ENCODE results near the gene NFATC3.

NFATC3 gene

DNA sequence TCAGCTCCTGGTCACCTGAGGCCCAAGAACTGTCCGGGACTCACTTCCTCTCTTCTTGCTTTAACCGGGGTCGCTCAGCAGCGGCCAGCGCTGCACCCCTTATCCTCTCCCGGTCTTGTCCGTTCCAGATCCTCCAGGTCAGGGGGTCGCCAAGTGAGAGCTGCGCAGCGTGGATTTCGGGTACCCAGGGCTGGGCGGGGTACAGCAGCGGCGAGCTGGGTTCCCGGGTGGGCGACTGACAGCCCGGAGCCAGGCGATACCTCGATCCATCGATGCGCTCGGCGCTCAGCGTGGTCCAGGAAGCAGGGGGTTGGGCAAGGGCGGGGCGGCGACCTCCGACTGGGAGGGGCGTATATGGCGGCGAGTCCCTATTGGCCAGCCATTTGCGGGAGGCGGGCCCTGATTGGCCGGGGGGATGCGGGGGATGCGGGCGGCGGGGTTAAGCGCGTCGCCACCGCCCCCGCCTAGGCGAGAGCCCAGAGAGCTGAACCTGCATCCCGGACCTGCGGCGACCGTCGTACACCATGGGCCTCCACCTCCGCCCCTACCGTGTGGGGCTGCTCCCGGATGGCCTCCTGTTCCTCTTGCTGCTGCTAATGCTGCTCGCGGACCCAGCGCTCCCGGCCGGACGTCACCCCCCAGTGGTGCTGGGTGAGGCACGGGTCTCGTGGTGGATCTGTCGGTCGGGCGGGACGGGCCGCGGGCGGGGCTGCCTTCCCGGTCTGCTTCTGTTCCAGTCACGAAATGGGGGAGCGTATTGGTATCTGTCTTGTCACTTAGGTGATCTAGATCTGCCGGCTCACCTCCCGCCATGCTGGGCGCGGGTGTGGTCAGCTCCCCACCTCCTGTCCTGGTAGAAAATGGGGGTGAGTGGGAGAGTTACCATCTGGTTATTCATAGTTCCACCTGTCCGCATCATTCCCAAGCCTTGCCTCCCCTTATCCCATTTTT lies 160.0 kb downstream of the NFATC3 start, which contains the start of gene PLA2G15:
Gene PLA2G15 (plus strand): TSS at position 471 of the 951 bp plus-strand sequence. CDS start 54 bp downstream, at position 525.
- DNase-seq (ENCODE audit: low read depth, low spot score): peak; percentile 99

DNA sequence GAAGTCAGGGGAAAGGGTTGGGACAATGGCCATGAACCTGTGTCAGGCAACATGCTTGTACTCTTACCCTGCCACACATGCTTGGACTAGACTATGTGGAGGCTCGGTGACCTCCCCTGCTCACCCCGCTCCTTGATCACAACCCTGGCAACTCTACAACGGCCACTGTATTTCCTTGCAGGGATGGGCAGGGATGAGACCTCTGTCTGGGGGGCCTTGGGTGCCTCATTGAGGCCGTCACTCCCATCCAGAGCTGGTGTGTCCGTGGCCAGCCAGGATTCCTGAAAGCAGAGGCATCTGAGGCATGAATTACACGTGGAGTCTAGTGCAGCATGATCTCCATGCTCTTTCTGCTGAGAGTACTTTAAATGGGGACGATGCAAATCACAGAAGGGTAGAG lies 161.0 kb downstream of the NFATC3 start:
- DNase-seq (ENCODE audit: low read depth, low spot score): no peak

DNA sequence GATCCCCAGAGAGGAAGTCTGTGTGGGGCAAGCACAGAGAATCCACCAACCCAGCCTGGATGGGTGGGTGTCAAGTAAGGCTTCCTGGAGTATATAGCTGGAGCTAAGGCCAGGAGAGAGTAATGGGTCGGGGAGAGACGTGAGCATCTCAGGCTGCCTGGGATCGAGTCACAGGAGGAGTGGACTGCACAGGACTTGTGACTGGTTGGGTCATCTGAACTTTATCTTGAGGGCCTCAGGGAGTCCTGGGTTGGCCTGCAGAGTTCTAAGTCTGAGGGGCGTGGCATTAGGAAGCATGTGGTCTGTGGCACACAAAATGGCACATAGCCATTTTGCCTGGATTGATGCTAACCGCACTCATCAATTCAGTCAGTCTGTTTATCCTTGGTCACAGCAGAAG lies 161.5 kb downstream of the NFATC3 start:
- DNase-seq (ENCODE audit: low read depth, low spot score): no peak

DNA sequence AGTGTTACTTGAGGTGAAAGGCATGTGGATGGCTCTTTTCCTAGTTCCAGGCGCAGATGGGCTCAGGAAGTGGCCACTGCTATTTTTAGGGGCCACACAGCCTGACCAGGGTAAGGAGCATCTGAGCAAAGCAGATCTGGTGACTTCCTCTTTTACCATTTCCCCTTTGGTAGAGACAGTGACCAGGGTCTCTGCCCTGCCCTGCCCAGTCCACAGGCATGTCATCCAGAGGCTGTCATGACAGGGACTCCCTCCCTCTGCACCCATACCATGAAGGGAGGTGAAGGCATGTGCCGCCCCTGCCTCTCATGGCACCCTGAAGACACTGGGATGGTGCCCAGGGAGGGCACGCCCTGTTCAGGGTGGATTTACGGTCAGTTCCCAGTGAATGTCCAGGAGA lies 162.2 kb downstream of the NFATC3 start:
- DNase-seq (ENCODE audit: low read depth, low spot score): no peak

DNA sequence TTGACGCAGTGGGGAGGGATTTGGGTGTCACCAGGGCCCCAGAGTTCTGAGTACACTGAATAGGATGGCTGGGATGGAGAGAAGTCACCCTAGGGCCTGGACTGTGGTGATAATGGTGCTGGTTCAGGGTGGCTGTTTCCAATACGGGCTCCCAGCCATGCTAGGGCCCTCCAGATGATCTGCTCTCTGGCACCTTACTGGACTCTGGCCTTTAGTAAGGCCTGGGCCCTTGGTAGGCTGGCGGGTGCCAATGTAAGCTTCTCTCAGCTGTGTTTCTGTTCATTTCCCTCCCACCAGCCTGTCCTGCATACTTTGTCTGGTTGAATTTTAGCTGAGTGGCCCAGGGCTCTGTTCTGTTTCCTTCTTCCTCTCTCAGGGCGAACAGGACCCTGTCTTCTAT lies 162.8 kb downstream of the NFATC3 start:
- DNase-seq (ENCODE audit: low read depth, low spot score): no peak

DNA sequence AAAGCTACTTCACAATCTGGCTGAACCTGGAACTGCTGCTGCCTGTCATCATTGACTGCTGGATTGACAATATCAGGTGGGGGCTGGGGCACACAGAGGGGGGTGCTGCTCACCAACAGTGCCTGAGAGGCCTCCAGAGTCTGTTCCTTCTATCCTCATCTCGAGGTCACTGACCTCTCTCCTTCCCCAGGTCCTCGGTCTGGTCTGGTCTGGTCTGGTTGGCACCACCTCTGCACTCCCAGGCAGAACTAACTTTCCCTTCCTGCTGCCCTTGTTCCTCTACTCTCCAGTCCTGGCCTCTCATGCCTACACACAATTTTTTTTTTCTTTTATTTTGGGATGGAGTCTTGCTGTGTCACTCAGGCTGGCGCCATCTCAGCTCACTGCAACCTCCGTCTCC lies 164.2 kb downstream of the NFATC3 start:
- no peak for DNase-seq (ENCODE audit: low read depth, low spot score)

DNA sequence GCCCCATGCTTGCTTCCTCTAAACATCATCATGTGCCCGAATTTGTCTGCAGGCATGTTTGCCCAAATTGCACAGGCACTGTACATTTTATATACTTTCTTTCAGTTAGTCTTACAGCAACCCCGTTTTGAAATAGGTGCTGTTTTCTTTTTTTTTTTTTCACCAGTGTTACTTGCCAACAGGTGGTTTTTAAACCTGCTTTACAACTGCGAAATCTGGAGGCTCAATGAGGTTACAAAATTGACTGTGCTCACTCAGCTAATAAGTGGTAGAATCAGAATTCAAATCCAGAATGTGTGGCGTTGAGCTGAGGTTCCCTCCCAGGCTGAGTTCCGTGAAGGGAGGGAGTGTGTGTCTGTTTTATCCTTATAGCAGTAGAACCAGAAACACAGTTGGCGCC lies 165.8 kb downstream of the NFATC3 start:
- no peak for DNase-seq (ENCODE audit: low read depth, low spot score)

DNA sequence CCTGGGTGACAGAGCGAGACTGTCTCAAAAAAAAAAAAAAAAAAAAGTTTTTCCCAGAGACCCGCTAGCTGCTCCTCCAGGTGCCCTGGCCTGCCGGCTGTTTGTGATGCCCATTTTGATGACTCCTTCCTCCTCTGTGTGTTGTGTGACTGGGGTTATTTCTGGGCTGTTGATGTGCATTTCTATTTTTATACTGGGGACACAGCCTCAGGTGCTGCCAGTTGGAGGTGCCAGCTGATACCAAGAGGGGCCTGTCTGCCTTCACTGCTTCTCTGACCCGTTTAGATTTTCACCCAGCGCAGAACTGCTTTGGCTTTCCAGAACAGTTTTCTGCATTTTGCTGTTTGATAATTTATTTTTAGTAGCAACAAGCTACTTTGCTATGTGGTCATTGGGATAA lies 166.7 kb downstream of the NFATC3 start:
- DNase-seq (ENCODE audit: low read depth, low spot score): no peak

DNA sequence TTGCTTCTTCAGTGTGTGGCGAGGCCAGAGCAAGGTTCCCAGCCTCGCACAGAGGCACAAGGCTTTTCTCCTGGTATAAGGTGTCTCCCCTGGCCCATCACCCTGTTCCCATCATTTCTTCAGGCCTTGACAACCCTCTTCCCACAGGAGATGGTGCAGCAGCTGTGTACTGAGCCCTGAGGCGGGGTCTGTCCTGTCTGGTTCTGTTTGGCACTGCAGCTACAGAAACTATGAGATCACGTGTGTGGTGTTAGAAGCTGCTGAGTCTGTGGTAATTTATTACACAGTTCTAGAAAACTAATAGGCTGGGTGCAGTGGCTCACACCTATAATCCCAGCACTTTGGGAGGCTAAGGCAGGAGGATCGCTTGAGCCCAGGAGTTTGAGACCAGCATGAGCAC lies 167.2 kb downstream of the NFATC3 start:
- no peak for DNase-seq (ENCODE audit: low read depth, low spot score)

DNA sequence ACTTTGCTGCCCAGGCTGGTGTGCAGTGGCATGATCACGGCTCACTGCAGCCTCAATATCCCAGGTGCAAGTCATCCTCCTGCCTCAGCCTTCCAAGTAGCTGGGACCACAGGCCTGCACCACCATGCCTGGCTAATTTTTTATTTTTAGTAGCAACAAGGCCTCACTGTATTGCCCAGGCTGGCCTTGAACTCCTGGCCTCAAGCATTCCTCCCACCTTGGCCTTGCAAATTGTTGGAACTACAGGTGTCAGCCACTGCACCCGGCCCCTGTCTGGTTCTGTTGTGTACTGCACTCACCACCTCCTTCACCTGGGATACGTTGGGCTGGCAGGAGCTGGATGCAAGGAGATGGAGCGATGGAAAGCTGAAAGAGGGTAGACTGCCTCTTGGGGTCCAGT lies 168.6 kb downstream of the NFATC3 start:
- DNase-seq (ENCODE audit: low read depth, low spot score): no peak

DNA sequence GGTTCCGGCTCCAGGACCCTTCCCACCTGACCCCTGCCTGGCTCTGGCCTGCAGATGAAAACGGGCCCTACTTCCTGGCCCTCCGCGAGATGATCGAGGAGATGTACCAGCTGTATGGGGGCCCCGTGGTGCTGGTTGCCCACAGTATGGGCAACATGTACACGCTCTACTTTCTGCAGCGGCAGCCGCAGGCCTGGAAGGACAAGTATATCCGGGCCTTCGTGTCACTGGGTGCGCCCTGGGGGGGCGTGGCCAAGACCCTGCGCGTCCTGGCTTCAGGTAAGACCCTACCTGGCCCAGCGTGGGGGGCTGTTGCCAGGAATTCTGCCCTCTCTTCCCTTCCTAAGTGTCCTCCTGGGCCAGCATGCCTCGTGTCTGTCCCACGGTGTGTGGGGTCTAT lies 170.5 kb downstream of the NFATC3 start:
- DNase-seq (ENCODE audit: low read depth, low spot score): no peak

DNA sequence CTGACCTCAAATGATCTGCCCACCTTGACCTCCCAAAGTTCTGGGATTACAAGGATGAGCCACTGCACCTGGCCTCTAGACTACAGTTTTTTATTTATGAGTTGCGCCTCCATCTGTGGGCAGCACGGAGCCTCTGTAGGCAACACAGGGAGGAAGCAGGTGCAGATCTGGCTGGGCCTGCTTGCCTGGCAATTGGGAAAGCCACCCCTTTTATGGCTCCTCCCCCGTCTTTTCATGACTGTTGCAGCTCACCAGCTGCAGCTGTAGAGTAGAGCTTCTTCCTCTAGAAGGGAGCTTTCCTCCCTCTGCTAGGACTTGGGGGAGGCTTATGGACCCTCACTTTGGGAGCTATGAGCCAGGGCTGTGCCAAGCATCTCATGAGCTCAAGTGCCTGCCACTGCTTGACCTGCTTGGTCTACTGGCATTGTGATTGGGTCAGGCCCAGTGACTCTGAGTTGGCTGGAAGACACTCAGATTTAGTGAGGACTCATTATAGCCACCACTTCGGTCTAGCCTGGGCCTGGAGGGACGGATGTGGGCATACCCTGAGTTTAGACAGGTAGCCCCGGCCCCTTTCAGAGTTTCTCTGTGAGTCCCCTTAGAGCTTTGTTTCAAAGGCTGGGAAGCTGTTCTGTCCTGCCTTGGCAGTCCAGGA lies 172.2 kb downstream of the NFATC3 start:
- DNase-seq (ENCODE audit: low read depth, low spot score): no peak

DNA sequence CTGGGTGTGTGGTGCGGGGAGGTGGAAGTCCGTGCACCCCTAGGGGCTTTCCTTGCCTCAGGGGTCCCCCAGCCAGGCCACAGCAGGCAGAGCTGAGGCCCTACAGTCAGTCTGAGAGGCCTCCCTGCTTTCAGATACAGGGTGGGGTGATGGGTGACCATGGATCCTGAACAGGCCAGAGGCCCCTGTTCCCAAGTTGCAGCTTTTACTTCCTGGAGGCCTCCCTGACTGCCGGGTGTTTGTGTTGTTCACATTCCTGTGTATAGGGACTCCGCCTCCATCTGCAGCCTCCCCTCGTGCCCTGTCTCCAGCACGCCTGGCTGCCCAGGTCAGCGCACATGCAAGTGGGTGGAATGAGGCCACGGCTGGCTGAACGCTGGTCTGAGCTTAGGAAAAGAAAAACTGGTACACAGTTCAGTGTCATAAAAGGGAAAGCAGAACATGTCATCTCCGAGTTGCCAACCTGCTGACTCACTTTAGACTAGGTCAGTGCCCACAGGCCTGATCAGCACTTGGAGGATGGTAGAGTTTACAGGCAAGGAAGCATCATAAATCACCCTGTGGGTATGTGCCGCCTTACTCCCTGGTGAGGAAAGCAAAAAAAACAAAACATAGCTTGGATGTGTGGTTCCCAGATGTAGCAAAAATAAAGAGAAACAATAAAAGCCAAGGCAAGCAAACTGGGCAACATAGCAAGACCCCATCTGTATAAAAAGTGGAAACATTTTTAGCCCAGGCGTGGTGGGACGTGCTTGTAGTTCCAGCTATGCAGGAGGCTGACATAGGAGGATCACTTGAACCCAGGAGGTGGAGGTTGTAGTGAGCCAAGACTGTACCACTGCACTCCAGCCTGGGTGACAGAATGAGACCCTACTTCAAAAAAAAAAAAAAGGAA lies 173.0 kb downstream of the NFATC3 start:
- peak; percentile 79 for DNase-seq (ENCODE audit: low read depth, low spot score)

DNA sequence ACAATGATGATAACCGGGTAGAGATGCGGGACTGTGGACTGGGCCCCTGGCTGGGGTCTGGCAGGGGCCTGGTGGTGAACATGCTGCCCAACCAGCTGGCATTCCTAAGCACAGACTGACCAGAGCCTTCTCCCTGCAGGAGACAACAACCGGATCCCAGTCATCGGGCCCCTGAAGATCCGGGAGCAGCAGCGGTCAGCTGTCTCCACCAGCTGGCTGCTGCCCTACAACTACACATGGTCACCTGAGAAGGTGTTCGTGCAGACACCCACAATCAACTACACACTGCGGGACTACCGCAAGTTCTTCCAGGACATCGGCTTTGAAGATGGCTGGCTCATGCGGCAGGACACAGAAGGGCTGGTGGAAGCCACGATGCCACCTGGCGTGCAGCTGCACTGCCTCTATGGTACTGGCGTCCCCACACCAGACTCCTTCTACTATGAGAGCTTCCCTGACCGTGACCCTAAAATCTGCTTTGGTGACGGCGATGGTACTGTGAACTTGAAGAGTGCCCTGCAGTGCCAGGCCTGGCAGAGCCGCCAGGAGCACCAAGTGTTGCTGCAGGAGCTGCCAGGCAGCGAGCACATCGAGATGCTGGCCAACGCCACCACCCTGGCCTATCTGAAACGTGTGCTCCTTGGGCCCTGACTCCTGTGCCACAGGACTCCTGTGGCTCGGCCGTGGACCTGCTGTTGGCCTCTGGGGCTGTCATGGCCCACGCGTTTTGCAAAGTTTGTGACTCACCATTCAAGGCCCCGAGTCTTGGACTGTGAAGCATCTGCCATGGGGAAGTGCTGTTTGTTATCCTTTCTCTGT lies 174.0 kb downstream of the NFATC3 start:
- no peak for DNase-seq (ENCODE audit: low read depth, low spot score)

DNA sequence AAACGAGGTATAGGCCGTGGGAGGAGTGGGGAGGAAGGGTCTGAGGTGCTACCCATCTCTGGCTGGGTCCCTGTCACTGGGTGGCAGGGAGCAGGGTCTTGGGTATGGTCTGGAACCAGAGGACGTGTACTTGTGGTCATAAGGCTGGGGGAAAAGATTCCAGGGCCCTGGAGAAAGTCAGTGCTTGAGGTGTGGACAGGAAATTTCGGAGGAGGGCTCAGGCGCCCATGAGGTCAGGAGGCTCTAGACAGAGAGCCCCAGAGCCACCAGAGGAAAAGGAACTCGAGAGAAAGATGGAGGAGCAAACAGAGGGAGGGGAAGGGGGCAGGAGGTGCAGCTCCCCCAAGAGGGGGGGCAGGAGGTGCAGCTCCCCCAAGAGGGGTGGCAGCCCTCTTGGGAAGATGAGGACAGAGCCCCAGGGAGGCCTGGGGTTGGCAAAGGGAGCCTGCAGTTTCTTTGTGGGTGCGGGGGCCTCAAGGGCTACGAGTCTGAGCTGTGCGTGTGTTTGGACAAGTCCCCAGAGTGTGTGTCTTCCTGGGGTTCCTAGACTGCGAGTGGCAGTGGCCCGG lies 178.5 kb downstream of the NFATC3 start:
- no peak for DNase-seq (ENCODE audit: low read depth, low spot score)

DNA sequence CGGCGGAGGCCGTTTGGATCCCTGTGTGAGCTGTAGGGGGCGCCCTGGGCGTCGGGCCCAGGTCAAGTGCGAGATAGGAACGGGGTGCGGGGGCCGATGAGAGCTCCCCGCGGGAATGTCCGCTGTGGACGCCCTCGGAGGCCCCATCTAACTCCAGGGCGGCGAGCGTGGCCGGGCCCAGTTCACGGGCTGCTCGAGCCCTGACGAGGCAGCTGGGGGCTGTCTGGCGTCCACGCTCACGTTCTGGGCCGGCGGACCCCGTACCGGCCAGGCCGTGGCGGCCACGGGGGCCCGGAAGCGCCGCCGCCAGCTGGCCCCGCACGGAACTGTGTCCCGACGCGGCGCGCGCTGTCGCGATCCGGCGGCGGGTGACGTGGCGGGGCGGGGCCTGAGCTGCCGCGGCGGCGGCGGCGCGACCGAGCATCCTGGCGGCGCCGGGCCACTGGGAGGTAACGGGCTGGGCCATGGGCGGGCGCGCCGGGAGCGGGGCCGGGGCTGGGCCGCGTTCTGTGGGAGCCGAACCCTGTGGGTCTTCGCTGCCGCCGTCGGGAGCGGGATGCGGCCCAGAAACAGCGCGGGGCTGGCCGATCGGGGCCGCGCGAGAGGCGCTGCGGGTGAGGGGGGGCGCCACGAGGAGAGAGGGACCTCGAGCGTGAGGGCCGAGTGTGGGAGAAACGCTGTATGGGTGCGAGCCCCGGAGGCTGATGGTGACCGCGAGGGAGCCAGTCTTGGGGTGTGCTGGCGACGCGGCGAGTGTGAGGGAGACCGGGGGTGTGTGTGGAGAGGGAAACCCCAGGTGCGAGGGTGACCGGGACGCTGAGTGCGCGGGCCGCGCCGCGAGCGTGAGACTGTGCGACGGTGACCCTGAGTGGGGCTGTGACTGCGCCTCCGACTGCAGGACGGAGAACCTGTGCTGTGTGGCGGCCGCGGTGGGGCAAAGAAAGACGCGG lies 179.2 kb downstream of the NFATC3 start, which contains the start of gene SLC7A6:
Gene SLC7A6 (plus strand): TSS at position 399 of the 950 bp plus-strand sequence. CDS start 10,201 bp downstream, outside the sequence.
- peak; percentile 91 for DNase-seq (ENCODE audit: low read depth, low spot score)

DNA sequence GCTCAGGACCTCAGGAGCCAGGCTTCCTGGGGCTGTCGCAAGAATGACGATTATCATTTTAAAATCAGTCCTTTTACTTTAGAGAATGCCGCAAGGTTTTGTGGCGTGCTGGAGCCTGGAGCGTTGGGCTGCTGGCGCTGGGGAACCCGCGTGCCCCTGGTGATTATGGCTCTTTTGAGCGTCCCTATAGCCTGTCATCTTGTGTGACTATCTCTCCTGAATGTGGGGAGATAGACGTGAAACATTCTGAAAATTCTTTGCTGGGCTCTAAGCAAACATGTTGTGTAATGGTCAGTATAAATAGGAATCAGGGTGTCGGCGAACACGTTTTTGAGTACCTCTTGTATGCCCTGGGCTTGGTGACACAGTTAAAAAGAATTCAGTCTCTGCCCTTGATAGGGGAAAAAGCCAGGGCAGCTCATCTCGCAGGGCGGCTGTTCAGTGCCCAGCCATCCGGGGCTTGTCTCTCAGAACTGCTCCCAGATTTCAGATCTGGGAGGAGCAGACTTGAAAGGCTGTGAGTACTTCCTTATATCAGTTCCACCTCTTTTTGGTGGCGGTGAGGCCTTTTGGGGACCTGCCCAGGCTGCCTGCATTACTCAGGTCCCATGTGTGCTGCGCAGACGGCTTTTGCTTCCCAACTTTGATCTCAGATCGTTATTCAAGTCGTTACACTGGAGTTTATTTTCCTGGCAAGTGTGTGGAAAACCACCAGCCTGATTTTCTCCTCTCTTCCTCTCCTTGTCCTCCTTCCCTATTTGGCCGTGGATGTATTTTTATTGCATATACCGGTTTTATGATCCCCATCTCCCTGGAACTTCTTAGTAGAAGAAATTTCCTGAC lies 180.1 kb downstream of the NFATC3 start:
- peak; percentile 78 for DNase-seq (ENCODE audit: low read depth, low spot score)

DNA sequence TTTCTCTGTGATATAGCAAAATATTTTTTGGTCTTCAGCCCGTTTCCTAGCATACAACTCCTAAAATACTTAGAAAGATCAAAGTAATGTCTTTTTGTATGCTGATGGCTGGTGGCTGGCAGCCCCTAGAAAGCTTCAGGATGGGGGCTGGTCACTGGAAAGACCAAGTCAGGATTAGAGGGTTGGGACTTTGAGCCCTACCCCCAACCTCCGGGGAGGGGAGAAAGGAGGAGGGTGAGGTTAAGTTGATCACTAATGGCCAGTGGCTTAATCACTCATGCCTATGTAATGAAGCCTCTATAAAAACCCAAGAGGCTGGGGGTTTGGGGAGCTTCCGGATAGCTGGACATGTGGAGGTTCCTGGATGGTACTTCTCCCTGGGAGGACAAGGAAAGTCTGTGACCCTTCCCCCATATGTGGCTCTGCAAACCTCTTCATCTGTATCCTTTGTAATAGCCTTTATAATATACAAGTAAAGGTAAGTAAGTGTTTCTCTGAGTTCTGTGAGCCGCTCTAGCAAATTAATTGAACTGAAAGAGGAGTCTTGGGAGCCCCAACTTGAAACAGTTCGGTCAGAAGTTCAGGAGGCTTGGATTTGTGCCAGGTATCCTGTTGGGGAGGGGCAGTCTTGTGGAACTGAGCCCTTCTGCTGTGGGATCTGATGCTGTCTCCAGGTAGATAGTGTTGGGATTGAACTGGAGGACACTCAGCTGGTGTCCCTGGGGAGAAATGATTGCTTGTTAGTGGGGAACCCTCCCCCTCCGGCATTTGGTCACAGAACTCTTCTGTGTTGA lies 182.6 kb downstream of the NFATC3 start:
- DNase-seq (ENCODE audit: low read depth, low spot score): peak; percentile 40

Data from astrocyte of the hippocampus (primary cell).